Activated naive CD4-positive, alpha-beta T cell (primary cell): Measurements from ENCODE around the gene PTRHD1.

Experiments
- DNase-seq, 4 experiments: peaks; one replicate each; lab custom pipeline; 2025; lab: John Stamatoyannopoulos, UW

Gene PTRHD1

DNA sequence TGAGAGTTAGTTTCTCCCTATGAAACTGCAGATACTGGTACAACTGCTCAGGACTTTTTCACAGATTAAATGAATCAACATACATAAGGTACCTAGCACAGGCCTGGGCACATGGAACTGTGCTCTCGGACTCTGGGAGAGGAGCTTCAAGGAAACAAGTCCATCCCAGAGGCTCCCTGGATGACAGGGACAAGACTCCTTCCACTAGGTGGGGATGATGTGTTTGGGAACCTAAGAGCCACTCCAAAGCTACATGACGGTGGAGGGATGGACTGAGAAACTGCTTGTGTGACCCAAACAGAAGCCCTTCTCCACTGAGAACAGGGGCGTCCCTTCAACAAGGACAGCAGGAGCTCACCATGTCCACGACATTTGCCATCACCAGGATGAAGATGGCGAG, 37.2 kb upstream of the PTRHD1 start:
- no peak for DNase-seq

DNA sequence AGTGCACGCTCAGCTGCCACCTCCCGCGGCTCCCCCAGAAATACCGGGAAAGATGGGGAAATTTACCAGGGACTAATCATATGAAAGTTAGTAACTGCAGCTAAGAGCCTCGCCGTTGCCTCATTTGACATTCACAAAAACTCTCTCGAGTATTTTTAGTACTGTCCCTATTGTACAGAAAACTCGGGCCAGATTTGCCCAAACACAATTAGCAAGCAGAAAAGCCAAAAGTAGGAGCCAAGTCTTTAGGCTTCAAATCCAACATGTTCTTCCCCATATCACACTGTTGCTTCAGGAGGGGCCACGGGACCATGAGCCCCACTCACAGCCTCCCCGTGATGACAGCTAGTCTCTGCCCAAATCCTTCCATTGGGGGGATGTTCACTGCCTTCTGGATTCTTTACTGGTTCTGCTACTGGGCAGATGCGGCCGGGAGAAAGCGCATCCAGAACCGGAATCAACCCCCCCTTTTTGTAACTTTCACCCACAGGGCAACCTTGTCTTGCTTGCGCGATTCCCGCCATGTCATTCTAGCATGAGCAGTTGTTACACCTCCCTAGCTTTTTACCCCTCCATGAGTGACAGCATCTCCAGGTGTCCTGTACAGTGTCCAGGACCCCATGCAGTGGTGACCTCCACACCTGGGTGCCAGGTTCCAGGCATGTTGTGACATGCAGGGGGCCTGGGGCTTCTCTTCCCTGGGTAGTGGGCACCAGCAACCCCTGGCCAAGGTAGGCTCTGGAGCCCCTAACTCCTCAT, 35.2 kb upstream of the PTRHD1 start:
- DNase-seq: no peak

DNA sequence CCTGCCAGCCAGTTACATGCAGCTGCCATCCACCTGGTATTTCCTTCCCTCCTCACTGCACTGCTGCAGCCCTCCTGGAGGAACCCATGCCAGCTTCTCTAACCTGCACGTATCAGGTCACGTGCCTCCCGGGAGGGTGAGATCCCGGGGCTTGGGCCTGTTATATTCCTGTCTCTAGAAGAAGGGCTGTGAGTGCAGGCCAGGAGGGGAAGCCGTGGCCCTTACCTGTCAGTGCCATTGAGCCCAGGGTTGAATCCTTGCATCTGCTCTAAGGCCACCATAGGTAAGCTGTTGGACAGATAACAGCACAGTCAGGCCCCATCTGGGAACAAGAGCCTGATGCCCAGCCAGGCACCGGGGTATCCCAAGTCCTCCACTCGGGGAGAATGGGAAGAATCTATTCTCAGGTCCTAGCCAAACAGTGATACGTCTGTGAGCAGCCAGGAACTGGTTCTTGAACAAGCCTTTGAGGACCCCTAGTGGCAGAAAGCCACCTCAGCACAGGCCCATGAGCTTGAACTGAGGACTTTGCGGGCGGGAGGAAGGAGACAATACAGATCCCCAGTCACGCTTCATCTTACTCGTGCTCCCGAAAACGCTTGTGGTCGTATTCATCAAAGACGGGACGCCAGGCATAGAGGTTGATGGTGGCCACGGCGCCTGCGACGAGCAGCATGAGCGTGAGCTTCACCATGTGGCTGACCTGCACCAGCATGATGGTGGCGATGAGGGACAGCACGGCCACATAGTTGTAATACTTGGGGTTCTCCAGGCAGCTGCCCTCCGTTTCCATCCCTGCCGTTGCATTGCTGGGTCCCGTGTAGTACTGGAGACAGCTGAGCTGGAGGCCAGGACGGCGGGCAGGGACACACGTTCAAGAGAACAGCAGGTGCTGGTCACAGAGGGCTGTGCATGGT, 34.4 kb upstream of the PTRHD1 start:
- peak; percentile 19 to 56 (median 42) for DNase-seq

DNA sequence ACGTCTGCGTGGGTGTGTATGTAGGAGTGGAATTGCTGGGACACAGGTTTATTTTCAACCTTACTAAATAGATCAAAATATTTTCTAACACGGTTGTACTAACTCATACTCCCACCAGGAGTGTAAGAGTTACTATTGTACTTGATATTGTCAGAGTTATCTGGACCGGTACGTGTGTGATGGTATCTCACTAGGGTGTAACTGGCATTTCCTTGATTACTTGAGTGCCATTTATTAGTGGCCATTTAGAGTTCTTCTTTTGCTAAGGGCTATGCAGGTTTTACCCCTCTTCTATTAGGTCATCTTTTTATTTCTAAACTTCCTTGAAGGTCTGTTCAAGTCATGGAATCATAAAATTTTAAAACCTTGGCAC, 33.6 kb upstream of the PTRHD1 start:
- DNase-seq: no peak

DNA sequence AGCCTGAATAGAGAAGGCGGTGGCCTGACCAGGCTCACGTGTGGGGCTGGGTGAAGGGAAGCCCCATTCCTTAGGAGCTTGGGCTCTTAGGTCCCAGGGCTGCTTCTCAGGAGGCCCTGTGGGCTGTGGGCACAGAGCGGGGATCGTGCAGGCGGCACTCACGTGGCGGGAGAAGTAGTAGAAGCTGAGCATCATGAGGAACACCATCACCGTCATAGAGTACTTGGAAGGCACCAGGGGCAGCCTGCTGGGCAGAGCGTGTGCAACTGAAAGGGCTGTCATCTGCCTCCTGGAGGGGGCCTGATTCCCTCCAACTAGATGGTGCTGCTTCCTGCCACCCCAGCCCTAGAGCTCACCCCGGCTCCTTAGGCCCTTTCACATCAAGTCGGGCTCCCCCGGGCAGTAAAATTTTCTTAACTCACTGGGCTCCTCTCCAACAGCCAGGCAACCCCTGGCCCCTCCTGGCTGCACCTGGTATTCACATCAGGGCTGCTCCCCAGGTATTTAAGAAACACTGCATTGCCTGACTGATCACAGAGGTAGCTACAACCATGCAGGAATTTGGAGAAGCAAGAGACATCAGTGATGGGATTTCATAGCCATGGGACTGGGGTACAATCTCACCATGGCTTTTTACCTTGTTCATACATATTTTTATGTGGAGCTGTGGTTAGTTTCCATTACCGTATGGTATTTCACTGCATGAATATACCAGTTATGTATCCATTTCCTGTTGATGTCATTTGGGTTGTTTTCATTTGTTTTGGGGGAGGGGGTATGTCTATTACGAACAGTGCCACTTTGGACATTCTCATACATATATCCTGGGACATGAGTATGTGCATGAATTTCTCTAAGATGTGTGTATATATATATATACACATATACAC, 32.9 kb upstream of the PTRHD1 start:
- DNase-seq: no peak

DNA sequence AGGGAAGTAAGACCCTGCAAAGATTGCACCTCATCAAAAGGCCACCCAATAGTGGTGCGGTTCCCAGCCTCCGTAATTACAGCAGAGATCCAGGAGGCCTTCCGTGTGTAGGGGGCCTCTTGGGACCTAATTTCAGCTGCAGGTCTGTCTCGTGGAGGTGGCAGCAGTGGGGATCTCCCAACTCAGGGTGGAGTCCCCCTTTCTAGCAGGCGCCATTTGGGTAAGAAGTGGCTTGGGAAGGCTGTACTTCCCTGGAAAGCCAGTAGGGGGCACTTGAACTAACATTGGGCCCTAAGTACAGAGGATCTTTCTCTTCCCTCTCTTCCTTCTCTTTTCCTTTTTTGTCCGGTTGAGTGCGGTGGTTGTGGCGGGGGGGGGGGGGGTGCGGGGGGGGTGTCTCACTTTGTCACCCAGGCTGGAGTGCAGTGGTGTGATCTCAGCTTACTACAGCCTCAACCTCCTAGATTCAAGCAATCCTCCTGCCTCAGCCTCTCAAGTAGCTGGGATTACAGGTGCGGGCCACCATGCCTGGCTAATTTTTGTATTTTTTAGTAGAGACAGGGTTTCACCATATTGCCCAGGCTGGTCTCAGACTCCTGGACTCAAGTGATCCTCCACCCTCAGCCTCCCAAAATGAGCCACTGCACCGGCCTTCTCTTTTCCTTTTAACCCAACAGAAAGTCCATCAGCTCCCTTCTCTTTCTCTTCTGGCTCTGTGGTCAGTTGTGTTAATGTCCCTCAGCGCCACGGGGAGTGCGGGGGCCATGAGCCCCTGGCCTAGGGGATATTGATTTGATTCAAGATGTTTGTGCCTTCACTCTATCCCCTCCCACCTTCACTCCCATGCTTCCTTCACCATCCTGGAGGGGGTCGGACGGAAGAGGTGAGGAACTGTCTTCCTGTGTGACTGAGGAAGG, 32.0 kb upstream of the PTRHD1 start:
- DNase-seq: no peak

DNA sequence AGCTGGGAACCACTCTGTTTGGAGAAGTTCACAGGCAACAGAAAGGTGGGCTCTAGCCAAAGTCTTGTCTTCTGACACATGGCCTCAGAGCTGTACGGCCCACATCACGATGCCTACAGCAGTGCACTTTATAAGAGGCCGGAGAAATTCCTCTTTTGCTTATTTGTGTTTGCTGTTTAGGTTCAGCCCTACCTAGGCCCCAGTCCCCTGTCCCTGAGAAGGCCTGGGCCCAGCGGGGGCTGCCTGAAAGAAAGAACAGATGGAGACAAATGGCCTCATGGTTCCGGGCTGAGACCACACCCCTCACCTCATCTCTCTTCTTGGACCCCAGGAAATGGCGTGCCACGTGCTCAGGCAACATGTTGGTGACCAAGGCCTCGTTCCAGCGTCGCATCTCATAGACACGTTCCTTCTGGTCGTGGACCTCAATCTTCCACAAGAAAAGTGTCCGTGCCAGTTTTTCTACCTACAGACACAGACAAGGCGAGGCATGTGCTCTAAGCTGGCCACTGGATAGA, 30.9 kb upstream of the PTRHD1 start:
- DNase-seq: no peak

DNA sequence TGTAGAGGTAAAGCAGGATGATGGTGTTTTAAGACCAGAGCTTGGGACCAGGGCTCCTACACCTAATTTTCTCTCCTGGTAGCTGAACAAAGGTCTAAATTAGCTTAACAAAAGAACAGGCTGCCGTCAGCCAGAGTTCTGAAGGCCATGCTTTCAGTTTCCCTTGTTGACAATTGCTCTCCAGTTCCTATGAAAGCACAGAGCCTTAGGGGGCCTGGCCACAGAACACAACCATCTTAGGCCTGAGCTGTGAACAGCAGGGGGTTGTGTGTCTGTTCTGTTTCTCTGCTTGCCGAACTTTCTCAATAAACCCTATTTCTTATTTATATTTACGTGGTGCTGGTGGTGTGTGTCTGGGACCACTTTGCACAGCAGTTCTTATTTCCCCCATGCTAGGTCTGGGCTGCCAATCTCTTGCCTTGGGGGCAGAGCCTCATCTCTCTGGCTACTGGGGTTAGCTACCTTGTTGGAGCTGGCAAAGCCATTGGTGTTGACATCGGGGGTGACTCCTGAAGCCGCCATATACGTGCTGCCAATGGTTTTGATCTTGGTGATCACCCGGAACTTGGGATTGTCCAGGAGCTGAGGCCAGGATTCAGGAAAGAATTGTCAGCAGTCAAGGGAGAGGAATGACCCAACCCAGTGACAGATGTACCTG, 29.0 kb upstream of the PTRHD1 start:
- no peak for DNase-seq

DNA sequence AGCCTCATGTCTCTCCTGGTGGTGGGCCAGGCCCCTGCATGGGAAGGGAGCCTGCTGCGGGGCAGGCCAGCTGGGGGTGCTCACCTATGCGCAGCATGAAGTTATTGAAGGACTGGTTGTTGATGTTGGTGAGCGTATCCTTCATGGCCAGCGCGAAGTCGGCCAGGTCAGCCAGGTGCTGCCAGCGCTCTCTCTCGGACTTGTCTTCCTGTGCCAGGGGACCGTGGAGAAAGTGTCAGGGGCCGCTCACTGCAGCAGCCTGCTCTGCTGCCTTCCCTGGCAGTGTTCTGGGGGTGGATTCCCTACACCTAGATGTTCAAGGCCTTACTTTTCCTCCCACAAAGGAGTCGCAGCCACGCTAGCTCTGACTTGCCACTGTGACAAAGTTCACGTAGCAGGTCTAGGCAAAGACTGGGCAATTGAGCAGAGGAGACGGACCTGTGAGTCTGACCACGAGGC, 28.3 kb upstream of the PTRHD1 start:
- DNase-seq: no peak

DNA sequence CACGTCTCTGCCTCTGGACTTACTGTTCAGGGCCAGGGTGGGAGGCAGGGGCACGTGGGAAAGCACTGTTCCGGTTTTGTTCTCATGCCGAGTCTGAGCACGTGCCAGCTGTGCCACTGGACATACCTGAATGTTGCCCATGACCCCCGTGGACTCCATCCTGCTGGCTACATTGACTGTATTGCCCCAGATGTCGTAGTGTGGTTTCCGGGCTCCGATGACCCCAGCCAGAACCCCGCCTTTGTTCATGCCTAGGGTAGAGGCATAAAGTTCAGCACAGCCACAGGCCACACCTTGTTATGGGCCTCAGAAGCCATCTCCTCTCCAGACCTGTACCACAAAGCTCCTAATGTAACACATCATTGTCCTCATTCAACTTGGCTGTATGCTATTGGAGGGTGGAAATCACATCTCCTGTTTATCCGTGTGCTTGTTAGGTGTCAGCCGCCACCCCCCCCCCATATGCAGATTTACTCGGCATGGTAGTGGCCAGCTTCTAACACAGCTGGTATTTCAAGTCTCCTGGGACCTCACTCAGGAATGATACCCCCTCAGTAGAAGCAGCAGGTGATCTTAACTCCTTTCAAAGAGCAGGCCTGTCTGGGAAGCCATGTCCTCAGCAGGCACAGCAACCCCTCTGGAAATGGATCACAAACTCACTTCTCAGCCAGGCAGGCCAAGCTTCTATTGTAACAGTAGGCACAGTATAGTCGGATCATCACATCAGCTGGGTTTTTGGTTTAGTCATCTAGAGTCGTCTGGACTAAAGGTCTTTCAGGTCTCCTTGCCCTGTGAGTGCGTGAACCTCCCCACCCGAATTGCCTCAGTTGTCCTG, 27.6 kb upstream of the PTRHD1 start:
- no peak for DNase-seq

DNA sequence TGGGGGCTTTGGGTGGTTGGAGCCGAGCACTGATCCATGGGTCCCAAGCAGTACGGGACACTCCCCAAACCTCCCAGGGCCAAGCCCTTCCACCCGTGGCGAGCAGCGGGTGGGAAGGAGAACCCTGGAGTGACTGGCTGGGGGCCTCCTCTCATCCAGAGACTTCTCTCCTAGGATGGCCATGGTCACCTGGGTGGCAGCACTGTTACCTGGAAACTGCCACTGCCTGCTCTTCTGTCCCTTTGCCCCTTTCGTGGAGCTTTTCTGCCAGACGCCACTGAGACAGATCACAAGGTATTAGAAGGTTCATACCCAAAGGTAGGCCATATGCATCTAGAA, 27.0 kb upstream of the PTRHD1 start:
- no peak for DNase-seq

DNA sequence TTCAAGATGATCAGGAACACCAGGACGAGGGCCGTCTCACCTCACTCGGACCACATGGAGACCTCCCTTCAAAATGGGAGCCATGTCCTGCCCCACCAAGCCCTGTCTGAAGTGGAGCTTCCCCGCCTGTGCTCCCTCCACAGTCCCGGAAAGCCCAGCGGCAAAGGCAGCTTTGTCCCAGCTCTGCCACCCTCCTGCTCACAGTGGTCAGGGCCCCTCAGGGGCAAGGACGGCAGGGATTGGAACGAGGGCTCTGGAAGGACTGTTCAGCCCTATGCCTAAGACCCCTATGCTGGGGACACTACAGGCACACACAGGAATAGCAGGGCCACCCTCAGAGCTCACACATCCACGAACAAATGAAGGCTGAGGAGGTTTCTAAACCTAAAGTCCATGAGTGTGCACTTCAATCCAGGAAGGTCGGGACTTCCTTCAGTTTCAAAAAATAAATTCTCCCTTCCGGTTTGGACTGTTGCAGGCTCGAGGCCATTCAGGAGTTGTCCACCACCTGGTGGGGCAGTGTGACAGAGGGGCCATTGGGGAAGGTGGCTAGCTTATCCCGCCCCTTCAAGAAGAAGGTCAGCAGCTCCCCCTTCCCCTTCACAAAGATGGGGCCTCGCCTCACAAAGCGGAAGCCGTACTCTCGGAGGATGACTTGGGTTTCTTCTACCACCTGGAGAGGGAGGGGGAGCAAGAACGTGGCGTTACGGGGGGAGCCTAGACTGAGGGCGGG, 26.4 kb upstream of the PTRHD1 start:
- DNase-seq: no peak

DNA sequence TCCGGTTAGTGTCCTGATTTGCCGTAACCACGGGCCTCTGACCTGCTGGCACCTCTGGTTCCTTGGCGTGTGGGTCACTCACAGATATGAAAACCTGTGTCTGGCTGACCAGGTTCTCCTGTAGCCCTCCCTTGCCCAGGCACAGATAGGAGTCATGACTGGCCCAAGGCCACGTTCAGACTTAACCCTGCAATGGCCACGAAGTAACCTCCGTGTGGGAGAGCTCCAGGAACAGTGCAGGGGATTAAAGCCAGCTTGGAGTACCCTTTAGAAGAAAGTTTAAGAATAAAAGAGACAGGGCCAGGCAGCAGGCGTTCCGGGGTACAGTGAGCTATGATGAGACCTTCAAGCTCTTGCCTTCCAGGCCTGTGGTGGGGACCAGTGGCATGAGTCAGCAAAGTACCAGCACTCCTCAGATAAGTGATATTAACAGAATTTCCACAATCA, 25.6 kb upstream of the PTRHD1 start:
- DNase-seq: no peak

DNA sequence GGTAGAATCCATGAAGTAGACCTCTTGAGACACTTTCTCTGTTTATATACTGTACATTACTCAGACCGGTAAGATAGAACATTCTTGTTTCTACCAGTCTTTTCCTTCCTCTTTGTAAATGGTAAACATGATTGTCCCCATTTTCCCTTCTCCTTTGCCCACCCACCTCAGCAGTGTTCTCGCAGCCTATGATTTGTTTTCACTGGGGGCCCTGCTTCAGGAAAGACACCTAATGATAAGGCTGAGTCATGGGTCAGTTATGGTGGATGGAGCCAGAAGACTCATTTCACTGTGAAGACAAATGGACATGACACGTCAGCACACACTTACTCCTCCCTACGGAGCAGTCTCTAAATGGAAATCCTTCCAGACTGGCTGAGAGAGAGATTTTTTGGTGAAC, 23.7 kb upstream of the PTRHD1 start:
- no peak for DNase-seq

DNA sequence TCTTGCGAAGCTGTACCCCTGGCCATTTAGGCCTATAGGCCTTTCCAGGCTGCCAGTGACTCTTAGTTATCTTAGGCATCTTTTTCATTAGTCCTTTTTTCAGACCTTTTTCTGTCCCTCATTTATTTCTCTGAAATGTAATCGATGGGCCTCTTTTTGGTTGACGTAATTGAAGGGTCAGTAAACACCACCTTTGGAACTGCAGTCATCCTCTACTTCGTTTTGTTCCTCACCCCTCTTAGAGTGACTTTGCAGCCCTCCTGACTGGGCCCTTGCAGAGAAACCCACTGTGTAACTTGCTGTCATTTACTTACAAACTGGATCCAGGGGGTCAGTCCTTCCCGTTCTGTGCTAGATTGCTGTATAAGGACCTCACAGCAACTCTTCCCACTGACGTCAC, 23.2 kb upstream of the PTRHD1 start:
- no peak for DNase-seq

DNA sequence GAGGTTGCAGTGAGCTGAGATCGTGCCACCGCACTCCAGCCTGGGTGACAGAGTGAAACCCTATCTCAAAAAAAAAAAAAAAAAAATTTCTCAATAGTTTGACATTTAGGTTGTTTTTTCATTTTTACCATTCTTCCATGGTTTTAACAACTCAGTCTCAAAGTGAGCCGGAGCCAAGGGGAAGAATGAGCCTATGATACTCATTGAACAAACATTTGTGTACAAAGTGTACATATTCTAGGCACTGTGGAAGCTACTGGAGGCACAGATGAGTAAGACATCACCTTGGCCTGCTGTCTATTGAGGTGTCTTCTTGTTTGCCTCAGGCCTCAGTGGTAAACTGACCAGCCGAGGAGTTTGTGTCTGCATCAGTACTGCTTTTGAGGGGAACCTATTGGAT, 22.0 kb upstream of the PTRHD1 start:
- DNase-seq: no peak

DNA sequence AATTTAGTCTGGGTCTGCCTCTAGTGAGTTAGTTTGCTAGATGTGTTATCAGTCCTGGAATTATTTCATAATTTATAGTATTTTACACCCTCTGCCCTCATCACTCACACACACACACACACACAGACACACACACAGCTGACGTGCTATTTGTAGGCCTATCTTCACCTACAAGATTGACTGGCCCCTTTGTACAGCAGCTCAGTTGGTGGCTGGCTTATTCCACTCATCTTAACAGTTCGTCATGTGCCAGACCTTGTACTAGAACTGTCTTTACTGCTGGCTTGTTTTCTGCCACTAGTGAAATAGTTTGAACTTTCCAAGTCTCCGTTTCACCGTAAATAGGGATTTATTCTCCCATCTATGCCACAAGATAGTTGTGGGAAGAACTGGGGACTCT, 21.3 kb upstream of the PTRHD1 start:
- DNase-seq: no peak

DNA sequence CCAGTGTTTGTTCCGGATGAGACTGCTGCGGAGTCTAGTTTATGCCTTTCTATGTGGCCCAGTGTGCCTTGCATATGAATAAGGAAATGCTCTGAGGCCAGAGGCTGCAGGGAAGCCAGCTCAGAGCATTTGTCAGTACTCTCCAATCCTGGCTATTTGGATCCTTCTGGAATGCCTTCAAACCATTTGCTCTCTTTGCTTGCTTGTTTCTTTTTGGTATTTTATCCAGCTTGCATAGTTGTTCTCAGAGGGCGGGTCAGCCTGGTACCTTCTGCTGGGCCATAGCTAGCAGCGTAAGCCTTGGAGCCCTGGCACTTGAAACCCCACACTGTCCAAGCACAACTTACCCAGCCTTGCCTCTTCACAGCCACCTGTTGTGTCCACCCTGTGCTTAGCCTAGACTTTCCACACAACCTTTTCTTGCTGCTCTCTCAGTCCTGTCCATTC, 20.5 kb upstream of the PTRHD1 start:
- no peak for DNase-seq
